Measurements from ENCODE around the gene KRT13. TPM values are rescaled to one million over a fixed set of nuclear protein-coding genes. Genes with fewer than 3 reads are reported as not detected.

Gene KRT13
- total and polyA plus RNA-seq, 2 experiments from 2014 or later, result 8.1 to 24.8 TPM

- Histone ChIP-seq H3K9me2 (replicated peaks; ENCODE audit: insufficient read depth) (no peaks in the 10 kb centered on the region), H3K4me1 (ENCODE audit: insufficient read depth) (no peaks in the 10 kb centered on the region), H3K9me3 (ENCODE audit: low read depth) (no peaks in the 10 kb centered on the region), H3K79me2 (no peaks in the 10 kb centered on the region), H3K36me3 (replicated peaks; ENCODE audit: insufficient read depth, low read depth) (no peaks in the 10 kb centered on the region), H2AFZ (no peak overlapping the region), H3K27ac (no peak overlapping the region), H3K4me2 (no peak overlapping the region), H4K20me1 (ENCODE audit: insufficient read depth, poor library complexity, severe bottlenecking) (no peaks in the 10 kb centered on the region), H3K4me3 (no peak overlapping the region), H3K27me3 (no peaks in the 10 kb centered on the region)
- DNase-seq (ENCODE audit: low spot score), result no peak
- TF ChIP-seq, protein P1, sequence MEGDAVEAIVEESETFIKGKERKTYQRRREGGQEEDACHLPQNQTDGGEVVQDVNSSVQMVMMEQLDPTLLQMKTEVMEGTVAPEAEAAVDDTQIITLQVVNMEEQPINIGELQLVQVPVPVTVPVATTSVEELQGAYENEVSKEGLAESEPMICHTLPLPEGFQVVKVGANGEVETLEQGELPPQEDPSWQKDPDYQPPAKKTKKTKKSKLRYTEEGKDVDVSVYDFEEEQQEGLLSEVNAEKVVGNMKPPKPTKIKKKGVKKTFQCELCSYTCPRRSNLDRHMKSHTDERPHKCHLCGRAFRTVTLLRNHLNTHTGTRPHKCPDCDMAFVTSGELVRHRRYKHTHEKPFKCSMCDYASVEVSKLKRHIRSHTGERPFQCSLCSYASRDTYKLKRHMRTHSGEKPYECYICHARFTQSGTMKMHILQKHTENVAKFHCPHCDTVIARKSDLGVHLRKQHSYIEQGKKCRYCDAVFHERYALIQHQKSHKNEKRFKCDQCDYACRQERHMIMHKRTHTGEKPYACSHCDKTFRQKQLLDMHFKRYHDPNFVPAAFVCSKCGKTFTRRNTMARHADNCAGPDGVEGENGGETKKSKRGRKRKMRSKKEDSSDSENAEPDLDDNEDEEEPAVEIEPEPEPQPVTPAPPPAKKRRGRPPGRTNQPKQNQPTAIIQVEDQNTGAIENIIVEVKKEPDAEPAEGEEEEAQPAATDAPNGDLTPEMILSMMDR (IDR thresholded peaks at IDR 0.05; ENCODE audit: poor library complexity), result no peak
- no peak for TF ChIP-seq EZH2 (IDR thresholded peaks at IDR 0.05; ENCODE audit: borderline replicate concordance)
- no peak for TF ChIP-seq EZH2phosphoT487 (IDR thresholded peaks at IDR 0.05; ENCODE audit: low read depth, severe bottlenecking, unreplicated experiment)
- WGBS (ENCODE audit: low lambda C conversion rate, missing lambda C conversion rate), result 79% methylated on average over 4 of the region's 4 CpGs
These were observed 53.1 kb downstream of the KRT13 start for GRCh38 chr17:41452281-41452680.

GRCh38 chr17:41451154-41451728, 54.2 kb downstream of the KRT13 start:
- no peaks in the 10 kb centered on the region for H3K36me3 ChIP-seq (replicated peaks; ENCODE audit: insufficient read depth, low read depth)
- H2AFZ ChIP-seq, result no peak overlapping the region
- no peak overlapping the region for H3K4me3 ChIP-seq
- H3K79me2 ChIP-seq, result no peaks in the 10 kb centered on the region
- 72% methylated on average over 2 of the region's 2 CpGs for WGBS (ENCODE audit: low lambda C conversion rate, missing lambda C conversion rate)
- no peak for DNase-seq (ENCODE audit: low spot score)
- H3K9me2 ChIP-seq (replicated peaks; ENCODE audit: insufficient read depth), result no peaks in the 10 kb centered on the region
- TF ChIP-seq EZH2 (IDR thresholded peaks at IDR 0.05; ENCODE audit: borderline replicate concordance) (no peak), EZH2phosphoT487 (IDR thresholded peaks at IDR 0.05; ENCODE audit: low read depth, severe bottlenecking, unreplicated experiment) (no peak)
- TF ChIP-seq, protein P1 (IDR thresholded peaks at IDR 0.05; ENCODE audit: poor library complexity), result no peak
- H3K27ac ChIP-seq, result no peak overlapping the region
- H3K9me3 ChIP-seq (ENCODE audit: low read depth), result no peaks in the 10 kb centered on the region
- H3K4me2 ChIP-seq, result no peak overlapping the region
- H3K27me3 ChIP-seq, result no peaks in the 10 kb centered on the region
- no peaks in the 10 kb centered on the region for H3K4me1 ChIP-seq (ENCODE audit: insufficient read depth)
- H4K20me1 ChIP-seq (ENCODE audit: insufficient read depth, poor library complexity, severe bottlenecking), result no peaks in the 10 kb centered on the region

Small RNA genes within 50 kb of the gene (microRNA-seq; reads per million reads assigned to microRNA genes)
- not detected for gene MIR6510

Small RNA genes within 50 kb of the gene (small RNA-seq; reads per million reads assigned to genes)
- gene RNU2-32P, result 0.09 reads per million

Other genes with a start within 250 kb of the KRT13 start
- not detected in 2 replicates for gene KRTAP9-6, start 240.2 kb downstream of the KRT13 start, total RNA-seq
- not detected in 2 replicates for gene KRTAP9-6, start 240.2 kb downstream of the KRT13 start, polyA plus RNA-seq
- not detected in 2 replicates for gene KRTAP9-7, start 229.9 kb downstream of the KRT13 start, total RNA-seq
- not detected in 2 replicates for gene KRTAP9-7, start 229.9 kb downstream of the KRT13 start, polyA plus RNA-seq
- gene KRTAP29-1, start 202.8 kb downstream of the KRT13 start, total RNA-seq, result not detected in 2 replicates
- gene KRTAP29-1, start 202.8 kb downstream of the KRT13 start, polyA plus RNA-seq, result not detected in 2 replicates
- not detected in 2 replicates for gene KRTAP16-1, start 196.3 kb downstream of the KRT13 start, total RNA-seq
- not detected in 2 replicates for gene KRTAP16-1, start 196.3 kb downstream of the KRT13 start, polyA plus RNA-seq
- gene KRTAP17-1, start 189.9 kb downstream of the KRT13 start, total RNA-seq, result not detected in 2 replicates
- 0.33 TPM in 1 of 2 replicates, not detected in the other for gene KRTAP17-1, start 189.9 kb downstream of the KRT13 start, polyA plus RNA-seq
- not detected in 2 replicates for gene KRT33A, start 154.8 kb downstream of the KRT13 start, total RNA-seq
- not detected in 2 replicates for gene KRT33A, start 154.8 kb downstream of the KRT13 start, polyA plus RNA-seq
- not detected in 2 replicates for gene KRT33B, start 135.8 kb downstream of the KRT13 start, total RNA-seq
- gene KRT33B, start 135.8 kb downstream of the KRT13 start, polyA plus RNA-seq, result 0.35 TPM in 1 of 2 replicates, not detected in the other
- 0.20 TPM in 1 of 2 replicates, not detected in the other for gene KRT34, start 123.3 kb downstream of the KRT13 start, total RNA-seq
- gene KRT34, start 123.3 kb downstream of the KRT13 start, polyA plus RNA-seq, result 0.71 TPM in 1 of 2 replicates, not detected in the other
- gene KRT31, start 108.0 kb downstream of the KRT13 start, total RNA-seq, result not detected in 2 replicates
- gene KRT31, start 108.0 kb downstream of the KRT13 start, polyA plus RNA-seq, result not detected in 2 replicates
- gene KRT37, start 81.0 kb downstream of the KRT13 start, total RNA-seq, result not detected in 2 replicates
- gene KRT37, start 81.0 kb downstream of the KRT13 start, polyA plus RNA-seq, result not detected in 2 replicates
- gene KRT38, start 64.6 kb downstream of the KRT13 start, total RNA-seq, result not detected in 2 replicates
- gene KRT38, start 64.6 kb downstream of the KRT13 start, polyA plus RNA-seq, result not detected in 2 replicates
- gene KRT32, start 38.2 kb downstream of the KRT13 start, total RNA-seq, result not detected in 2 replicates
- gene KRT32, start 38.2 kb downstream of the KRT13 start, polyA plus RNA-seq, result not detected in 2 replicates
- not detected in 2 replicates for gene KRT35, start 24.5 kb downstream of the KRT13 start, total RNA-seq
- not detected in 2 replicates for gene KRT35, start 24.5 kb downstream of the KRT13 start, polyA plus RNA-seq
- not detected in 2 replicates for gene KRT36, start 15.7 kb downstream of the KRT13 start, total RNA-seq
- gene KRT36, start 15.7 kb downstream of the KRT13 start, polyA plus RNA-seq, result not detected in 2 replicates
- 6.2 and 6.8 TPM in 2 replicates for gene KRT15, start 13.3 kb upstream of the KRT13 start, total RNA-seq
- gene KRT15, start 13.3 kb upstream of the KRT13 start, polyA plus RNA-seq, result 8.2 and 10.6 TPM in 2 replicates
- 623 and 817 TPM in 2 replicates for gene KRT19, start 22.7 kb upstream of the KRT13 start, total RNA-seq
- 1,343 and 1,722 TPM in 2 replicates for gene KRT19, start 22.7 kb upstream of the KRT13 start, polyA plus RNA-seq
- gene KRT9, start 66.4 kb upstream of the KRT13 start, total RNA-seq, result not detected in 2 replicates
- not detected in 2 replicates for gene KRT9, start 66.4 kb upstream of the KRT13 start, polyA plus RNA-seq
- 0.33 TPM in 1 of 2 replicates, not detected in the other for gene KRT14, start 81.3 kb upstream of the KRT13 start, total RNA-seq
- gene KRT14, start 81.3 kb upstream of the KRT13 start, polyA plus RNA-seq, result 1.1 and 1.9 TPM in 2 replicates
- 0.90 and 1.1 TPM in 2 replicates for gene KRT16, start 107.2 kb upstream of the KRT13 start, total RNA-seq
- gene KRT16, start 107.2 kb upstream of the KRT13 start, polyA plus RNA-seq, result 2.5 and 4.8 TPM in 2 replicates
- gene KRT17, start 119.0 kb upstream of the KRT13 start, total RNA-seq, result 41.5 and 59.5 TPM in 2 replicates
- gene KRT17, start 119.0 kb upstream of the KRT13 start, polyA plus RNA-seq, result 118 and 145 TPM in 2 replicates
- gene EIF1, start 183.3 kb upstream of the KRT13 start, total RNA-seq, result 180 and 192 TPM in 2 replicates
- 977 and 989 TPM in 2 replicates for gene EIF1, start 183.3 kb upstream of the KRT13 start, polyA plus RNA-seq
- gene GAST, start 206.7 kb upstream of the KRT13 start, total RNA-seq, result not detected in 2 replicates
- gene GAST, start 206.7 kb upstream of the KRT13 start, polyA plus RNA-seq, result 2.3 TPM in 1 of 2 replicates, not detected in the other
- gene HAP1, start 229.0 kb upstream of the KRT13 start, total RNA-seq, result 0.03 and 0.08 TPM in 2 replicates
- gene HAP1, start 229.0 kb upstream of the KRT13 start, polyA plus RNA-seq, result 0.18 and 0.44 TPM in 2 replicates

All from hepatocyte (in vitro differentiated cells).